Neural progenitor cell (in vitro differentiated cells): ENCODE measurements around the gene TCL1B.

ENCODE experiments used
- EZH2 ChIP-seq: fragments of 200-600 bp; sonication (generic); IDR thresholded peaks from 2 replicates; pipeline ENCODE4 v1.6.1; 2017; ENCODE audit warnings: antibody characterized with exemption, mild to moderate bottlenecking, moderate library complexity
- EZH2phosphoT487 ChIP-seq: fragments of 200-600 bp; sonication (generic); IDR thresholded peaks from 2 replicates; pipeline ENCODE4 v1.6.1; 2017; ENCODE audit warnings: antibody characterized with exemption
- TF ChIP-seq, protein P1 (sequence below): fragments of 200-600 bp; sonication (generic); IDR thresholded peaks from 2 replicates; pipeline ENCODE4 v1.5.1; 2017; ENCODE audit warnings: antibody characterized with exemption, mild to moderate bottlenecking

DNA sequence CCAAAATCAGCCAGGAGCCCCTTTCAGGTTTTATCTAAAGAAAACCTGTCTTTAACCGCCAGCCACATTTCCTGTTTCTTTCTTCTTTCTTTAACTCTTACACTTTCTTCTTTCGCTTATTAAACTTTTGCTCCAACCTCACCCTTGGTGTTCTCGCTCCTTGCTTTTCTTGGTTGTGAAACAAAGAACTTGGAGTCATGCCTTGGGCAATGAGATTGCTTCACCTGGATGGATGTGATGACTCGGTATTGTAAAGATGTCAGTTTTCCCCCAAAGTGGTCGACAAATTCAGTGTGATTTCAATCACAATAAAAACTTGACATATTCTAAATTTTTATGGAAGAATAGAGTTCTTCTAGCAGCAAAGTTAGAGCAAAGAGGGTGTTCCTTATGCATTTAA, 43.9 kb downstream of the TCL1B start:
- TF ChIP-seq, protein P1, sequence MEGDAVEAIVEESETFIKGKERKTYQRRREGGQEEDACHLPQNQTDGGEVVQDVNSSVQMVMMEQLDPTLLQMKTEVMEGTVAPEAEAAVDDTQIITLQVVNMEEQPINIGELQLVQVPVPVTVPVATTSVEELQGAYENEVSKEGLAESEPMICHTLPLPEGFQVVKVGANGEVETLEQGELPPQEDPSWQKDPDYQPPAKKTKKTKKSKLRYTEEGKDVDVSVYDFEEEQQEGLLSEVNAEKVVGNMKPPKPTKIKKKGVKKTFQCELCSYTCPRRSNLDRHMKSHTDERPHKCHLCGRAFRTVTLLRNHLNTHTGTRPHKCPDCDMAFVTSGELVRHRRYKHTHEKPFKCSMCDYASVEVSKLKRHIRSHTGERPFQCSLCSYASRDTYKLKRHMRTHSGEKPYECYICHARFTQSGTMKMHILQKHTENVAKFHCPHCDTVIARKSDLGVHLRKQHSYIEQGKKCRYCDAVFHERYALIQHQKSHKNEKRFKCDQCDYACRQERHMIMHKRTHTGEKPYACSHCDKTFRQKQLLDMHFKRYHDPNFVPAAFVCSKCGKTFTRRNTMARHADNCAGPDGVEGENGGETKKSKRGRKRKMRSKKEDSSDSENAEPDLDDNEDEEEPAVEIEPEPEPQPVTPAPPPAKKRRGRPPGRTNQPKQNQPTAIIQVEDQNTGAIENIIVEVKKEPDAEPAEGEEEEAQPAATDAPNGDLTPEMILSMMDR, result no peak
- TF ChIP-seq EZH2, result no peak
- TF ChIP-seq EZH2phosphoT487, result no peak
